GM19023 (cell line): ENCODE results near the gene ATP5IF1.
A peak's percentile ranks its signal among the peaks of the same experiment; 100 is the strongest.

Experiments
- ATAC-seq: cut with Tn5 transposase; IDR thresholded peaks from one replicate; pipeline ENCODE4 v1.9.1; 2021; ENCODE audit warnings: mild to moderate bottlenecking, moderate library complexity; ENCODE audit not compliant: unreplicated experiment

Gene ATP5IF1

DNA sequence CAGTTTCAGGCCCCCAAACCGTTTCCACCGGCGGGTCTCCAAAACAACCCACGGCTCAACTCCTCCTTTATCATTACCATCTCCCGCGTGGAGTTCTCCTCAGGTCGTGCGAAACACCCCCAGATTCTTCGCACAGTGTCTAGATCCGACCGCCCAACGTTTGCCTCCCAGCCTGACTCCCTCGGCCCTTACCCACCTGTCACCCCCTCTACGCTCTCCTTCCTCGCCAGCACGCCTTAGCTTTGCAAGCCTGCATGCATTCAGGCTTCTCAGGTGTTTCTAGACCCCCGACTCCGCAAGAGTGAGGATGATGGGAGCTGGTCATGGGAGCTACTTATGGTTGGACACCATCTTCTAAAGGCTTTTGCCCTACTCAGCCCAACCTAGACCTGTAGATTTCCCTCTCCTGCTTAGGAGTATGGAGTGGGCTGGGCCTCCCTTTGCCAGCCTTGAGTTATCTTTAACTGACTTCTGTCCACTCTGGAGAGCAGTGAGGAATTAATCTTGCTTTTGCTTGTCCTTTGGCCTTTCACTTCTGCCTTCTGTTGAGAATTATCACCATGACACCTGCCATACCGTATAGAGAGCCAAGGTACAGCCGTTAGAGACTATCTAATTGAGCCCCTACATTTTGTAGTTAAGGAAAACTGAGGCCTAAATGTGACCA is 865 bp downstream of the ATP5IF1 start:
- ATAC-seq, result no peak

DNA sequence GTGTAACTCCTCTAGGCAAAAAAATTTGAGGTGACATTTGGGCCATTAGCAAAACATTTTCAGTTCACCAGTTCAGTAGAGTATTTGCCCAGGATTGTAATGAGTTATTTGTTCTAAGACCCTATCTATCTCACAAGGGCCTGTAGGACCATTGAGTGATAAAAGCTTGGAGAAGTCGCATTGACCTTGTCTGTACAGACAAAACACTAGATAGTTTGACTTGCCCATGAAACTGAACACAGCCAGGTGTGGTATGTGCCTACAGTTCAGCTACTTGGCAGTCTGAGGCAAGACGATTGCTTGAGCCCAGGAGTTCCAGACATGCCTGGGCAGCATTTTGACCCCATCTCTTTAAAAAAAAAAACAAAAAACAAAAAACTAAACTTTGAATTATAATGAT is 3.1 kb downstream of the ATP5IF1 start:
- ATAC-seq, result no peak

DNA sequence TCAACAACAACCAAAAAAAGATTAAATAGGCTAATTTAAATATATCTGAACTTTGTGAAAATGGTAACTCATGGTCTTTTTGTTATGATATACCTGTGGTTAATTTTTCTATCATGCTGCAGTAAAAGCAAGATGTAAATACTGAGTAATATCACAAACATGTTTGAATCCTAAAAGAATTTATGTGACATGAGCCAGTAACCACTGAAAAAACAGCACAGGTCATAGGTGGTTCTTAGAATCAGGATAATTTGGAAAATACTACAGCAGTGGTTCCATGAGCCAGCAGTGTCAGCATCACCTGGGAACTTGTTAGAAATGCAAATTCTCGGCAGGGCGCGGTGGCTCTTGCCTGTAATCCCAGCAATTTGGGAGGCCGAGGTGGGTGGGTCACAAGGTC is 4.1 kb downstream of the ATP5IF1 start:
- no peak for ATAC-seq

- no peak for ATAC-seq
Measured at GRCh38 chr1:28241638-28242241, 5.8 kb downstream of the ATP5IF1 start.

DNA sequence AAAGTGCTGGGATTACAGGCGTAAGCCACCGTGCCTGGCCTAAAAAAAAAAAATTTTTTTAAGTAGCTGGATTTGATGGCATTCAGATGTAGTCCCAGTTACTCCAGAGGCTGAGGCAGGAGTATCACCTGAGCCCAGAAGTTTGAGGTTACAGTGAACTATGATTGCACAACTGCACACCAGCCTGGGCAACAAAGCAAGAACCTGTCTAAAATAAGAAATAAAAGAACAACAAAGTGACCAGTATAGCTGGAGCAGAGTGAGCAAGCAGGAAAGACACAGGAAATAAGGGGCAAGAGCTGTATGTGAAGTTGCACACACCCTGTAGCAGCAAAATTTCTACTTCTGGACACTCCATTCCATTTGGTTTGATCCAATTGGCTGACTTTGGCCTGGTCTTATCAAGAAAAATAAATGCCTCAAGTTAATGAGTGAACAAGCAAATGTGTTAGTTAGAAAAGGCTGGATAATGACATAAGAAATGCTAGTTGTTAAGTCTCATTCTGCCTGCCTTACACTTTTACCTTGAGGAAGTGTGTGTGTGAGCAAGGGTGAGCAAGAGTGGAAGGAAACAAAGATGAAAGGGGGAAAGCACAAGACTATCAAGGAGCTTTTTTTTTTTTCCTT is 7.9 kb downstream of the ATP5IF1 start:
- ATAC-seq, result no peak

- no peak for ATAC-seq
Measured at GRCh38 chr1:28244549-28245251, 8.8 kb downstream of the ATP5IF1 start.

DNA sequence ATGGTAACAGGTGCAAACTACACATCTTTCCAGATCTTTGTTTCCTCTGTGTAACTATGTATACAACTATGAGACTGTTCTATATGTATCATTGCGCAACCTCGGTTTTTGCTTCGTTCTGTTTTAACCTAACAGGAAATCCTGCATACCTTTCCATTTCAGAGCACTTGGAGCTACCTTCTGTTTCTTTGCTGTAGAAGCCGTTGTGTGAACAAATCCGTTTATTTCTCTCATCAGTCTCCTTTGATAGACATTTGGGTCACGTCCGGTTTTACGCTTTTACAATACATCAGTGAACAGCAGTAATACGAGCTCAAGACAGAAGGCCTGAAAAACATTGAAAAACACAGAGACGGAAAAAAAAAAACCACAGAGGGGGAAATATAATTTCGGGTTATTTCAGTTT is 10.5 kb downstream of the ATP5IF1 start:
- no peak for ATAC-seq

- ATAC-seq, result no peak
Measured at GRCh38 chr1:28247612-28248272, 11.8 kb downstream of the ATP5IF1 start.

- peak; percentile 31 for ATAC-seq
Measured at GRCh38 chr1:28248273-28249012, 12.5 kb downstream of the ATP5IF1 start.

GRCh38 chr1:28249013-28249865 is 13.3 kb downstream of the ATP5IF1 start:
- no peak for ATAC-seq

GRCh38 chr1:28249866-28250295 is 14.0 kb downstream of the ATP5IF1 start:
- ATAC-seq, result no peak

- ATAC-seq, result no peak
Measured at GRCh38 chr1:28256197-28256827, 20.4 kb downstream of the ATP5IF1 start.

GRCh38 chr1:28257736-28258135 is 21.8 kb downstream of the ATP5IF1 start:
- ATAC-seq, result no peak

GRCh38 chr1:28258628-28259251 is 22.8 kb downstream of the ATP5IF1 start:
- ATAC-seq, result no peak

GRCh38 chr1:28259252-28259933 is 23.5 kb downstream of the ATP5IF1 start, which contains the start of gene SESN2:
SESN2 (plus strand) TSS chr1:28259518; CDS start chr1:28259848, 330 bp downstream.
- ATAC-seq, result peak; percentile 94

- peak; percentile 6 for ATAC-seq
Measured at GRCh38 chr1:28259934-28260802, 24.2 kb downstream of the ATP5IF1 start.

GRCh38 chr1:28260803-28261174 is 24.9 kb downstream of the ATP5IF1 start:
- ATAC-seq, result no peak
